CD4-positive, alpha-beta T cell treated with Interleukin-10 for 1 hour (primary cell): ENCODE results near the gene PDXP.

Experiments
- DNase-seq: peaks from one replicate; pipeline ENCODE4 v3.0.0-alpha.2; 2020

The PDXP gene

GRCh38 chr22:37704645-37705044 lies 46.1 kb downstream of the PDXP start:
- DNase-seq = no peak

- DNase-seq = no peak
Observed at GRCh38 chr22:37705205-37705604, 46.7 kb downstream of the PDXP start.

- no peak for DNase-seq
Observed at GRCh38 chr22:37708580-37709444, 50.3 kb downstream of the PDXP start.

GRCh38 chr22:37709445-37709765 lies 50.9 kb downstream of the PDXP start:
- DNase-seq = no peak

- DNase-seq = no peak
Observed at GRCh38 chr22:37710675-37711074, 52.2 kb downstream of the PDXP start.

- no peak for DNase-seq
Observed at GRCh38 chr22:37711490-37711889, 53.0 kb downstream of the PDXP start.

GRCh38 chr22:37713761-37714160 lies 55.2 kb downstream of the PDXP start:
- no peak for DNase-seq

- DNase-seq = no peak
Observed at GRCh38 chr22:37714634-37715033, 56.1 kb downstream of the PDXP start.

- no peak for DNase-seq
Observed at GRCh38 chr22:37715760-37716159, 57.2 kb downstream of the PDXP start.
